NCI-H748 (cell line): ENCODE measurements around the gene SLC22A9.
"Not testable (repeated sequence)": the region's sequence is repeated elsewhere in the genome, so short reads cannot be mapped to it uniquely, and the experiment has no call there.

Experiments
- DNase-seq: peaks from one replicate; lab custom pipeline; 2025; ENCODE audit not compliant: unreplicated experiment; lab: John Stamatoyannopoulos, UW

SLC22A9 gene

DNA sequence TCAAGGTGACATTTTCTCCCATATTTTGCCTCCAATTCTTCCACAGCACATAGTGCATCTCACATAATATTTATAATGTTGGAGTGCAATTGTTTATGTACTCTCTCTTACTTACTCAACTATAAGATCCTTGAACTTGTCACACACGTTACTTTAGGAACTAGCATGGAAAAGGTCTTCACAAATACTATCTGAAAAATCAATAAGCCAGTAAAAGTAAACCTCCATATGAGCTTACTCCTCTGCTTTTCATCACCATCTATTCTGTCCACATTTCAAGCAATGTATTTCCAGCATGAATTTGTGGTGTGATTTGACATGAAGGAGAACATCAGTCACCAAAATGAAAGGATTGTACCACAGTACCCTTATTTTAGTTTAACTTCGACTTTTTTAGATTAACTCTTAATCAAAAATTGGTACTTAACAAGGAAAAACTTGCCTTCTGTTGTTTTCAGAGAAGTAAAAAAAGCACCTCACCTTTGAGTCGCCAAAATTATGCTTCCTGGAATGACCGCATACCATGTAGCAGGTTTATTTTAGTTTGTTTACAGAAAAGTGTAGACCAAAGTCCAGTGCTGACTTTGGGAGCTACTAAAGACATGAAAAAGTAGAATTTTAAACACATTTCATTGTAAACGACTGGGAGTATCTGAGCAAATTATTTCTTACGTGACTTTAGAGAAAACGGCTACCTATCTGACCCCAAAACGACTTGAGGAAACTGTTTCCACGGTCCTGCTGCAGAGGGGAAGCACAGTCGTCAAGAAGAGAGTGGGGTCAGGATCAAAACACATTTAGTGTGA, at the start of gene SLC22A9:
Gene SLC22A9 (plus strand): TSS at position 621 of the 806 bp plus-strand sequence. CDS start 272 bp downstream, outside the sequence.
- no peak for DNase-seq

DNA sequence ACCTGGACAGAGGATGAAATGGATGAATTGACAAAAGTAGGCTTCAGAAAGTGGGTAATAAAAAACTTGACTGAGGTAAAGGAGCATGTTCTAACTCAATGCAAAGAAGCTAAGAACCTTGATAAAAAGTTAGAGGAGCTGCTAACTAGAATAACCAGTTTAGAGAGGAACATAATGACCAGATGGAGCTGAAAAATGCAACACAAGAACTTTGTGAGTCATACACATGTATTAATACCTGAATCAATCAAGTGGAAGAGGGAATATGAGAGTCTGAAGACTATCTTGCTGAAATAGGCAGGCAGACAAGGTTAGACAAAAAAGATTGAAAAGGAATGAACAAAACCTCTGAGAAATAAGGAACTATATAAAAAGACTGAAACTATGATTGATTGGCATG, 47.9 kb upstream of the SLC22A9 start:
- no peak for DNase-seq

DNA sequence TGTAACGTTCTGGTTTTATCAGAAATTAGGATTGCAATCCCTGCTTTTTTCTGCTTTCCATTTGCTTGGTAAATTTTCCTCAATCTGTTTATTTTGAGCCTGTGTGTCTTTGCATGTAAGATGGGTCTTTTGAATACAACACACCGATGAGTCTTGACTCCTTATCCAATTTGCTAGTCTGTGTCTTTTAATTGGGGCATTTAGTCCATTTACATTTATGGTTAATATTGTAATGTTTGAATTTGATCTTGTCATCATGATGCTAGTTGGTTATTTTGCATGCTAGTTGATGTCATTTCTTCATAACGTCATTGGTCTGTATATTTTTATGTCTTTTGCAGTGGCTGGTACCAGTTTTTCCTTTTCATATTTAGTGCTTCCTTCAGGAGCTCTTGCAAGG, 34.5 kb upstream of the SLC22A9 start:
- not testable (repeated sequence) for DNase-seq

DNA sequence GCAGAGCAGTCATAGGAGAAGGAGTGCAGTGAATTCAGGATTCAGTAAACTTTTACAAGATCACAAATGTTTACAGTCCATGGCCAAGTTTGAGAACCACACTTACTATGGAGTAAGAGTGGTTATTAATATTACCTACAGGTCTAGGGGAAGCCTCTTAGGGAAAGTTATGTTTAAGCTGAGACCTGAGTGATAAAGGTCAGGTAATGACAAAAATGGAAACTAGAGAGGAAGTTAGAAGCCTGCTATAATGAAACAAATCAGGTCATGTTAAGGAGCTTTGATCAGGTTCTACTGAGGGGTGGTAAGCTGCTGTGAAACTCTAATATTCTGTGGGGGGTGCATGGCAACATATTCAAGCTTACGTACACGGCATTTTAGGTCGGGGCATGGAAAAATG, 32.5 kb upstream of the SLC22A9 start:
- DNase-seq = no peak

DNA sequence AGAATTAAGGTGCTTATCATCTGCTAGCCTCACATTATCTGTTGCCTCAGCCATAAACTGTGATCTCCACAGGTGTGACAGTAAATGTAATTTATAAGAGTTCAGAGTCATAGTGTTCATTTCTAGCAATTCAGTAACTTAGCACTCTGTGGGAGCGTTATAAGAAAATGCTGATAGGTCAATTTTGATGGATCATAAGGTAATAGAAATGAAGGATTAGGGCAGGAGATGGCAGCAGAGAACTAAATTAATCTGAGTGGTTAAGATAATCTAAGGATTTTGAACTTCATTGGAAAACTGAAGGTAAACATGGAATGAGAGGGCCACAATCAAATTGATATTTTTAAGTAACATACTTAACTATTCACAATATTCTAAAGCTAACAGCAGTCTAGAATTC, 26.5 kb upstream of the SLC22A9 start:
- no peak for DNase-seq

DNA sequence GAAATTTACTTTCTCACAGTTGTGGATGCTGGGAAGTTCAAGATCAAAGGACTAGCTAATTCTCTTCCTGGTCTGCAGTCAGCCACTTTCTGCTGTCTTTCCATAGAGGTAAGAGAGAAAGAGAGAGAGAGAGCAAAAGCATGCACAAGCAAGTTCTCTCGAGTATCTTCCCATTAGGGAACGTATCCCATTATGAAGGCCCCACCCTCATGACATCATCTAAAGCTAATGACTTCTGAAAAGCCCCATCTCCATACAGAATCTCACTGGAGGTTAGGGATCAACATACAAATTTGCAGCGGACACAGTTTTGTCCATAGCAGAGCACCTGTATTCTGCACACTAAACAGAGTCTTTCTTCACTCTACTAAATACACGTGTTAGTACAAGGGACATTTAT, 17.4 kb upstream of the SLC22A9 start:
- no peak for DNase-seq

DNA sequence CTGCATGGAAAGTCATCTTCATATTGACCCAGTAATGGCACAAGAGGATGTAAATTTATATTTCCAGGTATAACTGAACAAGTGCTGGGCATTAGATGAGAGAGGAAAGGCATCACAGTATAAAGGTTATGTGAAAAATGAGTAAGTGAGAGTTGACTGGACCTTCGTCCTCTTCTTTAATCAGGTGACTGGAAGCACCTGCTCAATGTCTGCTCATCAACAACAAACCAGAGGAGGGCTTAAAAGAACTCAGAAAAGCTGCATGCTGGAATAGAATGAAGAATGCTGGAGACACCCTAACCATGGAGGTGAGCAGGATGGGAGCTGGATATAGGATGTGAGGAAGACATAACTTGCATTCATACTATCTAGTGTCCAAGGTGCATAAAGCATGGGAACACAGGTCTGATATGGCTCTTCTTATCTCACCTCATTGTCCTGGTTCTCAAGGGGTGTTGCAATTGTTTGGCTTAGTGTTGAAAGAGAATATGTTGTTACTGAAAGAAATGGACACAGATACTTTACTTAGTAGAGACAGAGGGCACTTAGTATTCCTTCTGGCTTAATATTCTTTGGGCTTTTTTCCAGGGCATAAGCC, 7.3 kb upstream of the SLC22A9 start:
- no peak for DNase-seq

DNA sequence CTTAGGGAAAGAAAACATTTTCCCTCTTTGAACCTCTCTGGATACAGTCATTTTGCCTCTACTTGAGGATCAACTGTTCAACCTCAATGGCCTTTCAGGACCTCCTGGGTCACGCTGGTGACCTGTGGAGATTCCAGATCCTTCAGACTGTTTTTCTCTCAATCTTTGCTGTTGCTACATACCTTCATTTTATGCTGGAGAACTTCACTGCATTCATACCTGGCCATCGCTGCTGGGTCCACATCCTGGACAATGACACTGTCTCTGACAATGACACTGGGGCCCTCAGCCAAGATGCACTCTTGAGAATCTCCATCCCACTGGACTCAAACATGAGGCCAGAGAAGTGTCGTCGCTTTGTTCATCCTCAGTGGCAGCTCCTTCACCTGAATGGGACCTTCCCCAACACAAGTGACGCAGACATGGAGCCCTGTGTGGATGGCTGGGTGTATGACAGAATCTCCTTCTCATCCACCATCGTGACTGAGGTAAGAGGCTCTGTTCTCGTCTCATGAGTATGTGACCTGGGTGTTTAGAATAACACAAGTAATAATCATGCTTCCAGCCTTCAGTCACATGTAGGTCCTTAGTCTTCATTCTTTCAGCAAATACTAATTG, 495 bp downstream of the SLC22A9 start:
- DNase-seq = no peak

DNA sequence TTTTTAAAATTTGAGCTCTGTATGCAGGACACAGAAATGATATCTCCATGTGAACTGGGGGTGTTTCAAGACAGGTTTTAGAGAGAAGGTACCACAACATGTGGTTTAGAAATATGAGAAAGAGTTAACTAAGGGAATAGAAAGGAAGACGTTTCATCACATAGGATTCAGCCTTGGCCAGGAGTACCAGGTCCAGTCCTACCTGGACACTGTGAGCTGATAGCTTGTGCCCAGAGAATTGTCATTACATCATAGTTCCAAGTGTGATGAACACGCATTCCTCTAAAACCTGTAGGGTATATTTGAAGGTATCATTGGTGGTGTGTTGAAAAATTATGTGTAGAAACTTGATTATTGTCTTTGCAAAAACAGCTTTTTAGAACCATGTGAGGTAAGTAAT, 1.8 kb downstream of the SLC22A9 start:
- no peak for DNase-seq

DNA sequence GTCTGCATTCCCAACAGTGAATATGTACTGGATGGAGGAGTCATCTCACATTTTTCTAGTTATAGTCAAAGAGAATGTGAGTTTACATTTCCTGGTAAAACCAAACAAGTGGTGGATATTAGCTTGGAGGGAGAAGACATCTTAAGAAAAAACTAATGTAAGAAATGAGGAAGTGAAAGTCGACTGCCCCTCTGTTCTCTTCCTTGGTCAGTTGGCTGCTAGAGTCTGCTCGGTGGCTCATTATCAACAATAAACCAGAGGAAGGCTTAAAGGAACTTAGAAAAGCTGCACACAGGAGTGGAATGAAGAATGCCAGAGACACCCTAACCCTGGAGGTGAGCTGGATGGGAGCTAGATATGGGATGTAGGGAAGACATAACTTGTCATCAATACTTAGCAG, 5.8 kb downstream of the SLC22A9 start:
- no peak for DNase-seq

DNA sequence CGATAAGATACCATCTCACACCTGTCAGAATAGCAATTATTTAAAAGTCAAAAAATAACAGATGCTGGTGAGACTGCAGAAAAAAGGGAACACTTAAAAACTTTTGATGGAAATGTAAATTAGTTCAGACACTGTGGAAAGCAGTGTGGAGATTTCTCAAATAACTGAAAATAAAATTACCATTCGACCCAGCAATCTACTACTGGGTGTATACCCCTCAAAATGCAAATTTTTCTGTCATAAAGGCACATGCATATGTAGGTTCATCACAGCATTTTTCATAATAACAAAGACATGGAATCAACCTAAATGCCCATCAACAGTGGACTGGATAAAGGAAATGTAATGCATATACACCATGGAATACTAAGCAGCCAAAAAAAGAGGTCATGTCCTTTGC, 10.5 kb downstream of the SLC22A9 start:
- no peak for DNase-seq

DNA sequence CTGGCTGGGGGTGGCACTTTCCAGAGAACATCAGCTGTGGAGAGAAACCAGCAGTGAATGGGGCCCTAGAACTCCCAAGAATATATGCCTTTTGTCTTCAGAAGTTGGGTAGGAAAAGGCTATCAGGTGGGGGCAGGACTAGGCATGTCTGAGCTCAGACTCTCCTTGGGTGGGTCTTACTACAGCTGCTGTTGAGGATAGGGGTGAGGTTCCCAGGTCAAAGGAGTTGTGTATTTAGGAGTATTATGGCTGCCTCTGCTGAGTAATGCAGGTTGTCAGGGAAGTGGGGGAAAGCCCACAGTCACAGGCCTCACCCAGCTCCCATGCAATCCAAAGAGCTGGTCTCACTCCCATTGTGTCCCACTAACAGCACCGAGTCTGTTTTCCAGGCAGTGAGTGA, 26.1 kb downstream of the SLC22A9 start:
- DNase-seq = no peak

DNA sequence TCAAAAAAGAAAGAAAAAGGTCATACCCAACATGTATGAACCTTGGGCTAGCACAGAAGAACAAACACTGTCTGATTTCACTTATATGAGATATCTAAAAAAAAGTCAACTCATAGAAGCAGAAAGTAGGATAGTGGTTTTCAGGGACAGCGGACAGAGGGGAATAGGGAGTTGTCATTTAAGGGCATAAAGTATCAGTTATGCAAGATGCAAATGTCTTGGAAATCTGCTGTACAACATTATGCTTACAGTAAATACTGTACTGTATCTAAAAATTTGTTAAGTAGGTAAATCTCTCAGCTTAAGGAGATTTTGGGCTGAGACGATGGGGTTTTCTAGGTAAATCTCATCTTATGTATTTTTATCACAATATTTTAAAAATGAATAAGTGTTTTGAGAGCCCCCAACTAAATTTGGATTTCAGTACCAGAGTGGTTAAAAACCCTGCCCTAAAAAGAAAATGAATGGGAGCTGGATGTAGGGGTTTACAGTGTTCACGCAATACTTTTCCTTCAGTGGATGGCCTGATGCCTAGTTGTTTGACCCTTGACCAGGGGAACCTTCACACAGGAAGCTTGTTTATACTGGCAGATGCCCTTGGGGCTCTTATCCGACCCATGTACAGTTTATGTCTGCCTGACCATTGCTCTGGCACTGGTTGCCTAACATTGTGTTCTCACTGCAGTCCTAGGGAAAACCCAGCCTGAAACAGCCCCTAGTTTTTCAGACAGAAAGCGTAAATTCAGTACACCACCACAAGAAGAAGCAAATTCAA, 34.8 kb downstream of the SLC22A9 start:
- DNase-seq = no peak

DNA sequence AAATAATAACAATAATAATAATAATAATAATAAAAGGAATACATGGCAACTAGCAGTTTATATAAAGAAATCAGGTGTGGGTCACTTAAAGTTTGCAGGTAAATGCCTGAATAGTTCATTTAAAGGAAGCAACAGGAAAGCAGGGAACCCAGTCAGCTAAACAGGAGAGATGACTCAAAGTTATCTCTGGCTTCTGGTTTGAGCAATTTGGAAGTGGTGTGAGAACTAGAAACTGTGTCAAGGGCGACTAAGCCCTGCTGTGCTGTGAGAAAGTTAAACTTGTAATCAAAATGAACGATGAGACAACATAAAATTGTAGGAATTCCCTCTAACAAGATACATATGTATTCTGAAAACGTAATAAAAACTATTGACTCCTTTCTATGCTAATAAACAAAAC, 35.5 kb downstream of the SLC22A9 start:
- no peak for DNase-seq

DNA sequence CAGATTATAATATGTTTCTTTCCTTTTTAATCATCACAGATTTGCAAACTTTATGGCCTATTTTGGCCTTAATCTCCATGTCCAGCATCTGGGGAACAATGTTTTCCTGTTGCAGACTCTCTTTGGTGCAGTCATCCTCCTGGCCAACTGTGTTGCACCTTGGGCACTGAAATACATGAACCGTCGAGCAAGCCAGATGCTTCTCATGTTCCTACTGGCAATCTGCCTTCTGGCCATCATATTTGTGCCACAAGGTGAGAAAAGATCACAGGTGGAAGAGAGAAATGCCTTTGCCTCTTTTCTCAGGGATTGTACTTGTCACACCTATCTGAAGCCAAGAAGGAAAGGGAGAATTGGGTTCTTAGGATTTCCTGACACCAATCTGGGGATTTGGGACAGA, 36.9 kb downstream of the SLC22A9 start:
- no peak for DNase-seq

DNA sequence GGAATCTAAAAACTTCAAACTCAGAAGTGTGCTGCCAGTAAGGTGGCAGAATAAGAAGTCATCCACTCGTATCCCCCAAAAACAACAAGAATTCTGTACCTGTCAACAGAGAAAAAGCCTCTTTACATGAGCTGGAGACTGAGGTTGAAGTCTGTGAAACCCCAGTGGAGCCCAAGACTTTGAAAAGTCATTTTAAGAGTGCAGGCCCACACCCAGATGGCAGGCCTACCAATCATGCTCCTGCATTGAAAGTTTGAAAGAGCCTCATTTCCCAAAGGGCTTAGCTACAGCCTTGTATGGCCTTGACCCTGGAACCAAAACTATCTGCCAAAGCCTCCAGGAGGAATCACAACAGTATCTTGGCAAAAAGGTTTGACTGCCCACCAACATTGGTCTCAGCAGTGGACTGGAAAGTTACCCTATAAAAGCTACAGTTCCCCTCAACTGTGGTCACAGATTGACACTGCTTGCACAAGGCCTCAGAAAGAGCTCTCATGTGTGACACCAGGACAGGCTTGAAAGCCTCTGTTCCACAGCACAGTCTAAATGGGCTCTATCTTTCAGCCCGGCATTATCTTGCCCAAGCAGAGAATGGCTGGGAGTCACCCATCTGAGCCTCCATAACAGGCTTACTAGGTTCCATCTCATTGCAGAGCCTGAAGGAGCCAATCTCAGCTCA, 47.7 kb downstream of the SLC22A9 start:
- no peak for DNase-seq

DNA sequence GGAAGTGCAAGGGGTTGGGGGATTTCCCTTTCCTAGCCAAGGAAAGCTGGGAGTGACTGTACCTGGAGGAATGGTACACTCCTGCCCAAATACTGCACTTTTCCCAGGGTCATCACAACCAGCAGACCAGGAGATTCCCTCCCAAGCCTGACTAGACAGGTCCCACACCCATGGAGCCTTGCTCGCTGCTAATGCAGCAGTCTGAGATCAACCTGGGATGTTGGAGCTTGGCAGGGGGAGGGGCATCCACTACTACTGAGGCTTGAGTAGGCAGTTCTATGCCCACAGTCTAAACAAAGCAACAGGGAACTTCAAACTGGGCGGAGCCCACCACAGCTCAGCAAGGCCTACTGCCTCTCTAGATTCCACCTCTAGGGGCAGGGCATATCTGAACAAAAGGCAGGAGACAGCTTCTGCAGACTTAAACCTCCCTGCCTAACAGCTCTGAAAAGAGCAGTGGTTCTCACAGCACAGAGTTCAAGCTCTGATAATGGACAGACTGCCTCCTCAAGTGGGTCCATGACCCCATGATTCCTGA, 58.5 kb downstream of the SLC22A9 start:
- no peak for DNase-seq

DNA sequence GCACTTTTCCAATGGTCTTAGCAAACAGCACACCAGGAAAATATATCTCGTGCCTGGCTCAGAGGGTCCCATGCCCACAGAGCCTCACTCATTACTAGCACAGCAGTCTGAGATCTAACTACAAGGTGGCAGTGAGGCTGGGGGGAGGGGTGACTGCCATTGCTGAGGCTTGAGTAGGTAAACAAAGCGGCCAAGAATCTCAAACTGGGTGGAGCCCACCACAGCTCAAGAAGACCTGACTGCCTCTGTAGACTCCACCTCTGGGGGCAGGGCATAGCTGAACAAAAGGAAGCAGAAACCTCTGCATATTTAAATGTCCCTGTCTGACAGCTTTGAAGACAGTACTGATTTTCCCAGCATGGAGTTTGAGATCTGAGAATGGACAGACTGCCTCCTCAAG, 61.1 kb downstream of the SLC22A9 start:
- not testable (repeated sequence) for DNase-seq

DNA sequence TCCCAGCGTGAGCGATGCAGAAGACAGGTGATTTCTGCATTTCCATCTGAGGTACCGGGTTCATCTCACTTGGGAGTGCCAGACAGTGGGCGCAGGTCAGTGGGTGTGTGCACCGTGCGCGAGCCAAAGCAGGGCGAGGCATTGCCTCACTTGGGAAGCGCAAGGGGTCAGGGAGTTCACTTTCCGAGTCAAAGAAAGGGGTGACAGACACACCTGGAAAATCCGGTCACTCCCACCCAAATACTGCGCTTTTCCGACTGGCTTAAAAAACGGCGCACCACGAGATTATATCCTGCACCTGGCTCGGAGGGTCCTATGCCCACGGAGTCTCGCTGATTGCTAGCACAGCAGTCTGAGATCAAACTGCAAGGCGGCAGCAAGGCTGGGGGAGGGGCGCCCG, 65.8 kb downstream of the SLC22A9 start:
- not testable (repeated sequence) for DNase-seq

DNA sequence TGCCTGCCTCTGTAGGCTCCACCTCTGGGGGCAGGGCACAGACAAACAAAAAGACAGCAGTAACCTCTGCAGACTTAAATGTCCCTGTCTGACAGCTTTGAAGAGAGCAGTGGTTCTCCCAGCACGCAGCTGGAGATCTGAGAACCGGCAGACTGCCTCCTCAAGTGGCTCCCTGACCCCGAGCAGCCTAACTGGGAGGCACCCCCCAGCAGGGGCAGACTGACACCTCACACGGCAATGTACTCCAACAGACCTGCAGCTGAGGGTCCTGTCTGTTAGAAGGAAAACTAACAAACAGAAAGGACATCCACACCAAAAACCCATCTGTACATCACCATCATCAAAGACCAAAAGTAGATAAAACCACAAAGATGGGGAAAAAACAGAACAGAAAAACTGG, 66.2 kb downstream of the SLC22A9 start:
- not testable (repeated sequence) for DNase-seq

DNA sequence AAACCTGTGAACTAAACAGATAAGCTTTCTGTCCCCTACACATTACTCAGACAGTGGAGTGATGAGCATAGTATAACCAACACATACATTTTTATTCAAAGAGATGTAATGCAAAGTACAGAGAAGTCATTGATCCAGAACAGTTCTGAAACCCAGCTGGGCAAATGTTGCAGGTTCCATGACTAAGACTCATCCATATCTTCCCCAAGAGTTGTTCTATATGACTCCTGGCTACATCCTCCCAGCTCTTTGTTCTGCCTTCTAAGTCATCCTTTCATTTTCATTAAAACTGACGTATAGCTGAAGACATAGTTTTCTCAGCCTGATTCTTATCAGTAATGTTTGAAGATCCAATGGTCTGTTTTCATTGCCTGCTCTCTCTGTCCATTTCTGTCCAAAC, 74.1 kb downstream of the SLC22A9 start:
- no peak for DNase-seq
